Adrenal gland (tissue), 5 donors: ENCODE data around the gene ZKSCAN8.

ENCODE experiments used
- POLR2A ChIP-seq, 2 donors: fragments of 450-650 bp; IDR thresholded peaks; one replicate each; pipeline ENCODE4 v1.6.1; 2017; ENCODE audit warnings: antibody characterized with exemption in 2 of 2, mild to moderate bottlenecking in 2 of 2, moderate library complexity in 1 of 2
- TF ChIP-seq, protein P1 (sequence below), 6 experiments: fragments of 450-650 bp in 4 of 6; fragments of 200-600 bp in 2 of 6; sonication (generic) in 1 of 6; IDR thresholded peaks; 1 replicate in 5 of 6; 2 replicates in 1 of 6; pipeline versions ENCODE4 v1.5.1 to v1.8.0; 2016 to 2021; ENCODE audit warnings: antibody characterized with exemption in 6 of 6, mild to moderate bottlenecking in 2 of 6, moderate library complexity in 1 of 6
- donor health status: DM: no; HTN: no; CAD: no.

DNA sequence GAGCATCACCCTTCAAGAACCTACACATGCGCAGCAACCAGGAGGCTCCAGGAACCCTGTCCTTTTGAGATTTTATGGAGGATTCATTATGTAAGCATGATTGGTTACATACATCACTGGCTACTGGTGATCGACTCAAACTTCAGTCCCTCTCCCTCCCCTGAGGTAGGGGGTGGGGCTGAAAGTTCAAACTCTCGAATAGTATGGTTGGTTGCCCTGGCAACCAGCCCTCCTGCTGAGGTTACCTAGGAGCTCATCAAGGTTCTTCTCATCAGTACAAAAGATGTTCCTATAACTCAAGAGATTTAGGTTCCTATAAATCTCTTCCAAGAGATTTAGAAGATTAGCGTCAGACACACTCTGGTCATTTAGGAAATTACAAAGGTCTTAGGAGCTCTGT, 61.5 kb downstream of the ZKSCAN8 start:
- TF ChIP-seq POLR2A (IDR thresholded peaks at IDR 0.05), result no peak
- TF ChIP-seq, protein P1, sequence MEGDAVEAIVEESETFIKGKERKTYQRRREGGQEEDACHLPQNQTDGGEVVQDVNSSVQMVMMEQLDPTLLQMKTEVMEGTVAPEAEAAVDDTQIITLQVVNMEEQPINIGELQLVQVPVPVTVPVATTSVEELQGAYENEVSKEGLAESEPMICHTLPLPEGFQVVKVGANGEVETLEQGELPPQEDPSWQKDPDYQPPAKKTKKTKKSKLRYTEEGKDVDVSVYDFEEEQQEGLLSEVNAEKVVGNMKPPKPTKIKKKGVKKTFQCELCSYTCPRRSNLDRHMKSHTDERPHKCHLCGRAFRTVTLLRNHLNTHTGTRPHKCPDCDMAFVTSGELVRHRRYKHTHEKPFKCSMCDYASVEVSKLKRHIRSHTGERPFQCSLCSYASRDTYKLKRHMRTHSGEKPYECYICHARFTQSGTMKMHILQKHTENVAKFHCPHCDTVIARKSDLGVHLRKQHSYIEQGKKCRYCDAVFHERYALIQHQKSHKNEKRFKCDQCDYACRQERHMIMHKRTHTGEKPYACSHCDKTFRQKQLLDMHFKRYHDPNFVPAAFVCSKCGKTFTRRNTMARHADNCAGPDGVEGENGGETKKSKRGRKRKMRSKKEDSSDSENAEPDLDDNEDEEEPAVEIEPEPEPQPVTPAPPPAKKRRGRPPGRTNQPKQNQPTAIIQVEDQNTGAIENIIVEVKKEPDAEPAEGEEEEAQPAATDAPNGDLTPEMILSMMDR (IDR thresholded peaks at IDR 0.05), result no peak
